ENCODE results near the gene LSG1.
A peak's percentile ranks its signal among the peaks of the same experiment; 100 is the strongest.

DNA sequence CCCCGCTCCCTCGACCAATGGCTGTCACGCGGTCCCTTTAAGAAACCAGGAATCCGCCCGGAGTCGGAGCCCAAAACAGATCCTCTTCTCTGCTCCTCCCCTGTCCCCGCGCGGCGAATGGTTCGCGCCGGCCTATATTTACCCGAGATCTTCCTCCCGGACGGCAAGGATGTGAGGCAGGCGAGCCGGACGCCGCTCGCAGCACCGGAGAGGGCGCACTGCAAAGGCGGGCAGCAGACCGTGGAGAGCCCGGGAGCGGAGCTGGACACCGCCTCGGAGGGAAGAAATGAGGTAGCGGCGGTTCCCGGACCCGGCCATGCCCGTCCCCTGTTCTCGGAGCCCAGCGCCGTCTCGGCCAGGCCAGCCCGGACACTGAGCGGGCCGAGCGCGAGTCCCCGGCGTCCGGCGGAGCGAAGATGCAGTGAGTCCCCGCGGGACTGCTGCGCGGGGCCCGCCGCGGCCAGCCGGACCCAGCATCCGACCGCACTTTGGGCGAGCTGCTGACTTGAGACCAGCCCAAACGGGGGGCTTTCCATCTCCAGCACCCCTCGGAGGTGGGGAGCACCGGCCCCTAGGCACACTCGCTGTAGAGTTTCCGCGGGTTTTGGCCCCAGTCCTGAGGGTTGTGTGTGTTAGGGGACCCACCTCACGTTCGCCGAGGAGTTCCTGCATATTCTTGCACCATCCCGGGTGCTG is 13.9 kb upstream of the LSG1 start, which contains the start of gene FAM43A:
- TF ChIP-seq, protein P1, sequence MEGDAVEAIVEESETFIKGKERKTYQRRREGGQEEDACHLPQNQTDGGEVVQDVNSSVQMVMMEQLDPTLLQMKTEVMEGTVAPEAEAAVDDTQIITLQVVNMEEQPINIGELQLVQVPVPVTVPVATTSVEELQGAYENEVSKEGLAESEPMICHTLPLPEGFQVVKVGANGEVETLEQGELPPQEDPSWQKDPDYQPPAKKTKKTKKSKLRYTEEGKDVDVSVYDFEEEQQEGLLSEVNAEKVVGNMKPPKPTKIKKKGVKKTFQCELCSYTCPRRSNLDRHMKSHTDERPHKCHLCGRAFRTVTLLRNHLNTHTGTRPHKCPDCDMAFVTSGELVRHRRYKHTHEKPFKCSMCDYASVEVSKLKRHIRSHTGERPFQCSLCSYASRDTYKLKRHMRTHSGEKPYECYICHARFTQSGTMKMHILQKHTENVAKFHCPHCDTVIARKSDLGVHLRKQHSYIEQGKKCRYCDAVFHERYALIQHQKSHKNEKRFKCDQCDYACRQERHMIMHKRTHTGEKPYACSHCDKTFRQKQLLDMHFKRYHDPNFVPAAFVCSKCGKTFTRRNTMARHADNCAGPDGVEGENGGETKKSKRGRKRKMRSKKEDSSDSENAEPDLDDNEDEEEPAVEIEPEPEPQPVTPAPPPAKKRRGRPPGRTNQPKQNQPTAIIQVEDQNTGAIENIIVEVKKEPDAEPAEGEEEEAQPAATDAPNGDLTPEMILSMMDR (conservative IDR thresholded peaks at IDR 0.05; ENCODE audit: low read depth in 2 of 2): 0 out of 4 replicates have a peak, but pooled peaks of 1 of the 2 experiments have one; percentile 21
- TF ChIP-seq, protein P2, sequence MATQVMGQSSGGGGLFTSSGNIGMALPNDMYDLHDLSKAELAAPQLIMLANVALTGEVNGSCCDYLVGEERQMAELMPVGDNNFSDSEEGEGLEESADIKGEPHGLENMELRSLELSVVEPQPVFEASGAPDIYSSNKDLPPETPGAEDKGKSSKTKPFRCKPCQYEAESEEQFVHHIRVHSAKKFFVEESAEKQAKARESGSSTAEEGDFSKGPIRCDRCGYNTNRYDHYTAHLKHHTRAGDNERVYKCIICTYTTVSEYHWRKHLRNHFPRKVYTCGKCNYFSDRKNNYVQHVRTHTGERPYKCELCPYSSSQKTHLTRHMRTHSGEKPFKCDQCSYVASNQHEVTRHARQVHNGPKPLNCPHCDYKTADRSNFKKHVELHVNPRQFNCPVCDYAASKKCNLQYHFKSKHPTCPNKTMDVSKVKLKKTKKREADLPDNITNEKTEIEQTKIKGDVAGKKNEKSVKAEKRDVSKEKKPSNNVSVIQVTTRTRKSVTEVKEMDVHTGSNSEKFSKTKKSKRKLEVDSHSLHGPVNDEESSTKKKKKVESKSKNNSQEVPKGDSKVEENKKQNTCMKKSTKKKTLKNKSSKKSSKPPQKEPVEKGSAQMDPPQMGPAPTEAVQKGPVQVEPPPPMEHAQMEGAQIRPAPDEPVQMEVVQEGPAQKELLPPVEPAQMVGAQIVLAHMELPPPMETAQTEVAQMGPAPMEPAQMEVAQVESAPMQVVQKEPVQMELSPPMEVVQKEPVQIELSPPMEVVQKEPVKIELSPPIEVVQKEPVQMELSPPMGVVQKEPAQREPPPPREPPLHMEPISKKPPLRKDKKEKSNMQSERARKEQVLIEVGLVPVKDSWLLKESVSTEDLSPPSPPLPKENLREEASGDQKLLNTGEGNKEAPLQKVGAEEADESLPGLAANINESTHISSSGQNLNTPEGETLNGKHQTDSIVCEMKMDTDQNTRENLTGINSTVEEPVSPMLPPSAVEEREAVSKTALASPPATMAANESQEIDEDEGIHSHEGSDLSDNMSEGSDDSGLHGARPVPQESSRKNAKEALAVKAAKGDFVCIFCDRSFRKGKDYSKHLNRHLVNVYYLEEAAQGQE (IDR thresholded peaks at IDR 0.05; ENCODE audit: unreplicated experiment): no peak
- TF ChIP-seq EZH2 (IDR thresholded peaks at IDR 0.05; ENCODE audit: low read depth, unreplicated experiment): no peak
